Non-pigmented ciliary epithelial cell (primary cell): Measurements from ENCODE around the gene ARF1.

Experiments
- DNase-seq: peaks from one replicate; pipeline ENCODE4 v3.0.0-alpha.2; 2010; ENCODE audit warnings: low read depth

ARF1 gene

GRCh38 chr1:228082214-228082917 lies at the start of gene ARF1:
ARF1 (plus strand) TSS chr1:228082708; CDS start chr1:228097115, 14,407 bp downstream.
- peak; percentile 43 for DNase-seq

- no peak for DNase-seq
Measured at GRCh38 chr1:228033376-228033775, 49.1 kb upstream of the ARF1 start.

- no peak for DNase-seq
Measured at GRCh38 chr1:228034954-228035837, 47.3 kb upstream of the ARF1 start.

- no peak for DNase-seq
Measured at GRCh38 chr1:228035844-228036243, 46.7 kb upstream of the ARF1 start.

GRCh38 chr1:228036701-228037231 lies 45.7 kb upstream of the ARF1 start:
- no peak for DNase-seq

- DNase-seq, result peak; percentile 2
Measured at GRCh38 chr1:228037401-228038386, 44.8 kb upstream of the ARF1 start.

- DNase-seq, result no peak
Measured at GRCh38 chr1:228038387-228039005, 44.0 kb upstream of the ARF1 start.

GRCh38 chr1:228039006-228039903 lies 43.3 kb upstream of the ARF1 start:
- no peak for DNase-seq

- no peak for DNase-seq
Measured at GRCh38 chr1:228039986-228040385, 42.5 kb upstream of the ARF1 start.

GRCh38 chr1:228041316-228041715 lies 41.2 kb upstream of the ARF1 start:
- no peak for DNase-seq

- no peak for DNase-seq
Measured at GRCh38 chr1:228042508-228042907, 40.0 kb upstream of the ARF1 start.

- DNase-seq, result no peak
Measured at GRCh38 chr1:228043281-228043848, 39.1 kb upstream of the ARF1 start.

- no peak for DNase-seq
Measured at GRCh38 chr1:228044961-228045360, 37.5 kb upstream of the ARF1 start.

- DNase-seq, result no peak
Measured at GRCh38 chr1:228045405-228045804, 37.1 kb upstream of the ARF1 start.

- no peak for DNase-seq
Measured at GRCh38 chr1:228045871-228046270, 36.6 kb upstream of the ARF1 start.

GRCh38 chr1:228046421-228047182 lies 35.9 kb upstream of the ARF1 start:
- no peak for DNase-seq

- DNase-seq, result no peak
Measured at GRCh38 chr1:228047183-228047466, 35.4 kb upstream of the ARF1 start.

GRCh38 chr1:228048120-228048519 lies 34.4 kb upstream of the ARF1 start:
- no peak for DNase-seq

- DNase-seq, result no peak
Measured at GRCh38 chr1:228048659-228049298, 33.7 kb upstream of the ARF1 start.
